Kidney (tissue), 14 donors: ENCODE data around the gene SKAP2. TPM values are rescaled to one million over a fixed set of nuclear protein-coding genes. Genes with fewer than 3 reads are reported as not detected.
A peak's percentile ranks its signal among the peaks of the same experiment; 100 is the strongest.

Source experiments
- DNase-seq, 5 donors: peaks; one replicate each; pipeline ENCODE4 v3.0.0-alpha.2; 2013 to 2020
- FAIRE-seq: peaks from 2 replicates; lab custom pipeline; 2012; peaks lifted over from hg19 to GRCh38; lab: Jason Lieb, UNC
- H3K27ac ChIP-seq, 2 donors: one replicate each; pipeline ENCODE4 v1.7.0; 2013; ENCODE audit warnings: low read depth in 2 of 2, low read length in 2 of 2, inconsistent platforms in 1 of 2
- H3K27me3 ChIP-seq: one replicate; pipeline ENCODE4 v1.7.1; 2013; ENCODE audit warnings: low read length, inconsistent platforms; ENCODE audit not compliant: control insufficient read depth, insufficient read depth
- H3K36me3 ChIP-seq, 3 donors: one replicate each; pipeline versions ENCODE4 v1.7.0 to v1.7.1; 2013; ENCODE audit warnings: low read length in 3 of 3, control low read depth in 1 of 3, inconsistent platforms in 1 of 3; ENCODE audit not compliant: insufficient read depth in 3 of 3, control insufficient read depth in 2 of 3
- H3K4me1 ChIP-seq, 3 donors: one replicate each; pipeline versions ENCODE4 v1.7.0 to v1.7.1; 2013; ENCODE audit warnings: low read length in 3 of 3, inconsistent platforms in 1 of 3, low read depth in 1 of 3; ENCODE audit not compliant: control insufficient read depth in 2 of 3, insufficient read depth in 2 of 3
- H3K4me3 ChIP-seq, 3 donors: one replicate each; pipeline versions ENCODE4 v1.7.0 to v1.8.1; 2013; ENCODE audit warnings: low read length in 3 of 3, control low read depth in 1 of 3, inconsistent platforms in 1 of 3
- H3K9ac ChIP-seq, 3 donors: one replicate each; pipeline versions ENCODE4 v1.7.0 to v1.7.1; 2013; ENCODE audit warnings: low read length in 3 of 3, control low read depth in 1 of 3, inconsistent platforms in 1 of 3
- H3K9me3 ChIP-seq, 3 donors: one replicate each; pipeline versions ENCODE4 v1.7.0 to v1.7.1; 2013; ENCODE audit warnings: low read length in 3 of 3, control low read depth in 1 of 3, inconsistent platforms in 1 of 3; ENCODE audit not compliant: control insufficient read depth in 2 of 3, insufficient read depth in 1 of 3
- CTCF ChIP-seq: IDR thresholded peaks from 3 replicates; pipeline ENCODE4 v1.5.1; 2012; ENCODE audit warnings: mild to moderate bottlenecking, moderate library complexity, borderline replicate concordance; ENCODE audit not compliant: insufficient read depth; ENCODE audit errors: extremely low read depth
- intact Hi-C: fragments of 100-400 bp; cut with DNase I; formaldehyde crosslinking; loops from one replicate; pipeline ENCODE4 v1.11.1; 2022
- polyA plus RNA-seq: library from polyadenylated mRNA; stranded (reverse); fragments of 350-450 nt; fragmentation: Illumina TruSeq; extraction: RNeasy Lipid Tissue Mini Kit (QIAGEN cat#74804); gene quantifications from one replicate; pipeline ENCODE4 v1.2.3, GENCODE V29; 2014; ENCODE audit warnings: low read depth, low replicate concordance; ENCODE audit not compliant: insufficient read depth
- total RNA-seq: library from RNA; stranded (reverse); fragmentation: NEBNext Ultra II Directional; extraction: Animal tissue kit (Norgen Biotek cat#: 25700); gene quantifications from one replicate; pipeline ENCODE4 v1.2.1, GENCODE V29; 2021
- donor health status: control.
- donor health status: control.
- donor health status: control.
- donor health status: control.
- donor health status: control.
- donor health status: DM: yes; HTN: yes; CAD: no.
- donor health status: Normal renal cell carcinoma (clear cell type).

SKAP2 gene
- total and polyA plus RNA-seq, 2 donors from 2014 or later, result 20.0 to 75.8 TPM

GRCh38 chr7:26675143-26675887 lies 189.1 kb downstream of the SKAP2 start:
- TF ChIP-seq CTCF, result no peak
- DNase-seq (no peak), FAIRE-seq (no peak)
- intact Hi-C loops, result loop anchor here (5.0 kb wide), 1 partner anchor 783 kb away; no protein-coding TSS in a partner anchor
- Histone ChIP-seq H3K27ac (no peak overlapping the region), H3K4me3 (no peak overlapping the region), H3K9me3 (no peaks in the 10 kb centered on the region), H3K27me3 (no peaks in the 10 kb centered on the region), H3K36me3 (no peaks in the 10 kb centered on the region), H3K4me1 (peaks cover 0 to 4% (median 3%) of the 10 kb centered on the region in 3 donors), H3K9ac (no peak overlapping the region)

- DNase-seq, result no peak
- FAIRE-seq, result no peak
- TF ChIP-seq CTCF, result no peak
- Histone ChIP-seq H3K4me3 (peak overlapping the region in 1 of 3 donors; percentile 7), H3K9me3 (no peaks in the 10 kb centered on the region), H3K27ac (no peak overlapping the region), H3K27me3 (no peaks in the 10 kb centered on the region), H3K9ac (no peak overlapping the region), H3K4me1 (no peaks in the 10 kb centered on the region), H3K36me3 (no peaks in the 10 kb centered on the region)
- intact Hi-C loops, result no loop called here
Measured at GRCh38 chr7:26673858-26674257, 190.5 kb downstream of the SKAP2 start.

- H3K9me3 ChIP-seq, result no peaks in the 10 kb centered on the region
- FAIRE-seq, result no peak
- no peaks in the 10 kb centered on the region for H3K4me1 ChIP-seq
- H3K27me3 ChIP-seq, result no peaks in the 10 kb centered on the region
- no peak overlapping the region for H3K4me3 ChIP-seq
- intact Hi-C loops, result no loop called here
- no peak overlapping the region for H3K9ac ChIP-seq
- no peaks in the 10 kb centered on the region for H3K36me3 ChIP-seq
- no peak for TF ChIP-seq CTCF
- H3K27ac ChIP-seq, result no peak overlapping the region
- DNase-seq, result no peak
Measured at GRCh38 chr7:26673271-26673670, 191.1 kb downstream of the SKAP2 start.
